ENCODE results near the gene LAMA1.

The LAMA1 gene

DNA sequence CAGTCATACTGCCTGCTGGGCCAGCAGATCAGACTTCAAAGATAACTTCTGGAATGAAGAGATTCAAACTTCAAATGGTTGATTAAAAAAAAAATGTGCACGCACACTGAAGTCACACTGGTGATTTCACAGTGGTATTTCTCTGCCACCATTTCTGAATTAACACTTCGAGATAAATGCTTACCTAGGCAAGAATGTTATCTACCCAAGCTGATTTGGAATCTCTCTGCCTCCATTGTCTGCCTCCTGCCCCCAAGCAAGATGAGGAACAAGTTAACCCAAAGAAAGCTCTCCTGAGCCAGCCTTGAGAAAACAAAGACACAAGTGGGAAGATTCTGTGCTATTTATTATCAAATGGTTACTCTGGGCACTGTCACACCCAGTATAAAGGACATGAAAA lies 6.5 kb downstream of the LAMA1 start:
- no peak for DNase-seq

- no peak for DNase-seq
Observed at GRCh38 chr18:7105943-7106342, 11.7 kb downstream of the LAMA1 start.

- no peak for DNase-seq
Observed at GRCh38 chr18:7105268-7105667, 12.3 kb downstream of the LAMA1 start.

DNA sequence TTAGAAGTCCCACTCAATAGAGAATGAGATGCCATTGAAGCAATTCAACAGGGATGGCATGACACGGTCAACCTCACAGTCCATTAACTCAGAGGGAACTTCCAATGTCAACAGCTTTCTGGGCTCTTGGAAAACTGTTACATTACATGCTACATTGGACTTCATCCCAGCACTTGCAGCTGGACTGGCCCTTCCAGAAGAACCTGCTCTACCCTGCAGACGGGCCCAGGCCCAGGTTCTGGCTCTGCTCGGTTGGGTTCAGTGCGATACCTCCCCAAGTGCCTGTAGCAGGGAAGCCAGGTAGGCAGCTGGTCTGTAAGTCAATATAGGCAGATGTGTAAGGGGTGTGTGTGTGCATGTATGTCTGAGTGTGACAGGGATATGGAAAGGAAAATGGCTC lies 12.9 kb downstream of the LAMA1 start:
- no peak for DNase-seq

DNA sequence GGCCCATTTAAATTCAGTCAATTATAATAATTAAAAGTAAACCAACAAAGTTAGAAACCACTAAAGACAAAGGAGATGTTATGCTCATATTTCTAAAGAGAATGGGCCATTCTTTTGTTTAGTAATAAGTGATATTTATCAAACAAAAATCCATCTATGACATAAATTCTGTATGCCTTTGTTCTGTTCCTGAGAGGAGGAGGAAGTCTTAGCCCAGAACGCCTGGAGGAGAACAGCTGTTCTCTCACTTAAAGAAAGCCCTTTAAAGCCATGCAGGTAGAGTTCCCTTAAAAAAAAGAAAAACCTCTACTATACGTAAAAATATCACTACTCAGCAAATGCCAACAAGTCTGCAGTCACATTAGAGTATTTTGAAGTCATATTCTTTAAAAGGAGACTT lies 15.5 kb downstream of the LAMA1 start:
- DNase-seq = no peak

DNA sequence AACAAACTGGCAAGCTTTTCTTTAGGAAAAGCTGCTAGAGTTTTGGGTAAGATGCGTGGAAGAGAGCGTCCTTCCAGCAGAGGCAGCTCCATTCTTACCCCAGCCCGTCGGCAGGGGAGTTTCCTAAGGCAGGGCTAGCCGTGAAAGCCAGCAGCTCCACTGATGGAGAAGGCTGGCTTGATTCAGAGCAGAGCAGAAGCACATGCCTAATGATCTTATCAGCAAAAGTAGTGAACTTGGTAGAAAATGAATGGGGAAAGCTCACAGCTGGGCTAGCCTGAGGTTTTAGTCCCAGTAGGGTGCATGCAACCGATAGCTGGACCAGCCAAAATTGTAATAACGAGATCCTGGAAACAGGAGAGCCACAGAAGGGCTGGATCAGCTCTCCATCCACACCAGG lies 20.8 kb downstream of the LAMA1 start:
- DNase-seq = no peak

GRCh38 chr18:7094427-7094826 lies 23.2 kb downstream of the LAMA1 start:
- no peak for DNase-seq

GRCh38 chr18:7090771-7091170 lies 26.8 kb downstream of the LAMA1 start:
- DNase-seq = no peak

DNA sequence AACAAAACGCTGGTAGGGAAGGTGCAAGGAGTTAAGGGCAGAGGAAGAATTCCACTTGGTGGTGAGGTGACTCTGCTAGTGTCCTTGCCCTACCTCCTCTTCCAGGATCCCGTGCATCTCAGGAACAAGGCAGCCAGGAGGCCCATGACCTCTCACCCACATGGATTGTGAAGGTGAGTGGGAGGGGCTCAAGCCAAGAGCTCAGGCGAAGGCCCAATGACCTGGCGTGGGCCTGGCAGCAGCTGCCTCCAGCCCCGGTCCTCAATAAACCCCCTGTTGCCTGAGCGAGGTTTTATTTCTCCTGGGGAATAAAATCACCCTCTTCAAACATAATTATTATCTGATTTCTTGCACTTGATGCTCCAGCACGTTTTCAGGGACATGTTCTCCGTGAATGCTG lies 28.2 kb downstream of the LAMA1 start:
- DNase-seq = no peak

GRCh38 chr18:7084080-7085065 lies 33.2 kb downstream of the LAMA1 start:
- no peak for DNase-seq

- no peak for DNase-seq
Observed at GRCh38 chr18:7082671-7083070, 34.9 kb downstream of the LAMA1 start.

DNA sequence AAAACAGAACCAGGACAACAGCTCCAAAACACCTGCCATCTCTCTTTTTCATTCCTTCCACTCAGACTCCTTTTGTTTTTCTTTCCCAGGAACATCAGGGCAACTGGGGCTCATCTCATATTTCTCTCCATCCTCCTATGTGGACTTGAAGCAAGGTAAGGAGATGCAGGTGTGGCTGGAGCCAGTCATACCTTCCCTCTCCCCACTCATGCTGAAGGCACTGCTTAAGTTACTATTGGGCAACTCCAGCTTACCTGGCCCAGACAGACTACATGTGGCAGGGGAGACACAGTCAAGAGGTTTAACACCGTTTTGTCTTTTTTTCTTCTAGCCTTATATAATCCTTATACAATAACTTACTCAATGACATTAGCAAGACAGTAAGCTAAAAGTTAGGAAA lies 38.4 kb downstream of the LAMA1 start:
- DNase-seq = no peak

DNA sequence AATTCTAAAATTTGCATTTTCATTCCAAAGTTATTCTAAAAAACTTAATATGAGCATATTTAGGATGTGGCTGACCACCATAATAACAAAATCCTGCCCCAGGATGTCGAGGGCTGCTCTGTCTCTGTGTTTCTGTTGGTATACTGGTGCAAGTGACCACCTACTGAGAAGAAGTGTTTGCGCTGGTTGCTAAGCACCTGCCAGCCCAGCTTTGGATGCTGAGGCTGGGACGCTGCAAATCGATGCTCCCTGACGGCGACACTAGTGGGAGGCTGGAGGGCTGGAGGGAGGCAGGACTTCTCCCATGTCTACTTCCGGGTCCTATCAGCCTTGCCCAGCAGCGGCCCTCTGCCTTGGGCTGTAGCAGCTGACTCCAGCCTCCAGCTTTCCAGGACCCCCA lies 45.0 kb downstream of the LAMA1 start:
- no peak for DNase-seq

GRCh38 chr18:7071600-7071999 lies 46.0 kb downstream of the LAMA1 start:
- no peak for DNase-seq

GRCh38 chr18:7070466-7070865 lies 47.1 kb downstream of the LAMA1 start:
- DNase-seq = no peak

DNA sequence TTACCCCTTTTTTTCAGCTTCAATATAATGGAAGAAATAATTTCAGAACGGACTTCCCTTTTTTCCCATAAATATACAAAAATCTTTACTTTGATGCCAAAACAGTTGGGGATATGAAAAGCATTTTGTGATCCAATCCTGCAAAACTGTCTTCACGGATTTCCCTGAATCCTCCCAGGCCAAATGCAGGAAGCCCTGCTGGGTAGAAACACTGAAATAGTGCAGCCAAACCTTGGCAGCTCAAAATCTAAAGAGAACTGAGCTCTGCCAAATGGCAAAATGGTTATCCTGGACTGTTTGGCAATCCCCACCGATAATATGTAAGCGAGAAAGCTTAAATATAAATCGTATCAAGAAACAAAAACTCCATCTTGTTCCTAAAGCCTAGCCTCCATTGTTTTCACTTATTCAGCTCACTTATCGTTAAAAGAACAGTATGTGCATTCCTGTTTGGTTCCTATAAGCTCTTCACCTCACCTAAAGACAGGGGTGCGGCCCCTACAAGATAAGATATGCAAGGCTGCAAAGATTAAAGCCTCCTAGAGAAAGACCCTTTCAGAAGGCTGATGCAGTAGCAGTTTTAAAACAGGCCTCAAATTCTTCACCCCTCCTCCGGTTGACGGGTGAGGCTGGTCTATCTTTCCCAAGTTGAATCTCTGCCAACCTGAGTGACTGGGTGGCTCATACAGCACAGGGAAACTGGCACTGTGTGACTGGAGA lies 48.6 kb downstream of the LAMA1 start:
- no peak for DNase-seq

DNA sequence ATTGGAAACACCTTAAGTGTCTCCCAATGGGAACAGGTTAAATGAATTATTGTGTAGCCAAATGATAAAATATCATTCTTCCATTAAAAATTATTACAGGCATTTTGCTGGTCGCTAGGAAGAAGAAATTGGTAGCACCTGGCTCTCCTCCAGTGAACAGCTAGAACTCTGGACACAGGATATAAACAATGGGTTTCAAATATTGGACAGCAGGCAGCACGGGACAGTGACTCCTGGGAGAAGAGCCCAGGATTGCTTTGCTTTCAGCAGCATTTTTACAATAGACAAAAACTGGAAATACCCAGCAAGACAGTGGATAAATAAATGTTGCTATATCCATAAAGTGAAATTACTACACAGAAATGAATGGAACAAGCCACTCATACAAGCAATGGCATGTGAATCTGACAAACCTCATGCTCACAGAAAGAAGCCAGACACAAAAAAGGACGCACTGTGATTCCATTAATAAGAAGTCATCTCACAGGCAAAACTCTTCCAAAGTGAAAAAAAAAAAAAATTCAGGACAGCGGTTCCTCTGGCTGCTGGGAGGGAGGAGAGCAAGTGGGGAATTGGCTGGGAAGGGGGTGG lies 50.5 kb downstream of the LAMA1 start:
- no peak for DNase-seq

DNA sequence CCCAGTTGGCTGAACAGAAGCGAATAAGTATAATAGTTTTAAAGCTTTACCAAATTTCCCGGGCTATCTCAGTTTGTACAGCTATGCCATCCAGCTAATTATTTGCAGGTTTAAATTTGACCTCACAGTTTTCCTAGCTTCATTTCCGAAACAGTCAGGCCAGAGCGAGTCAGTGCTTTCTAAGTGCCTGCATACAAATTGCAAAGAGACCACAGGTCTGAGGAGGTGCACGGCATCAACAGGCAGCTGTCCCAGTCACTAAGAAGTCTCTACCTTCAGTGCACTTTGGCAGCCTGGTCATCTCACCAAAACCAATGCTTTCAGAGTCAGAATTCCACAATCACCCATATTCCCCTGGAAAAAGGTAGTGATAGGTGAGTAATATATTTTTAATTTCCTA lies 51.9 kb downstream of the LAMA1 start:
- no peak for DNase-seq

GRCh38 chr18:7064346-7064745 lies 53.3 kb downstream of the LAMA1 start:
- no peak for DNase-seq

DNA sequence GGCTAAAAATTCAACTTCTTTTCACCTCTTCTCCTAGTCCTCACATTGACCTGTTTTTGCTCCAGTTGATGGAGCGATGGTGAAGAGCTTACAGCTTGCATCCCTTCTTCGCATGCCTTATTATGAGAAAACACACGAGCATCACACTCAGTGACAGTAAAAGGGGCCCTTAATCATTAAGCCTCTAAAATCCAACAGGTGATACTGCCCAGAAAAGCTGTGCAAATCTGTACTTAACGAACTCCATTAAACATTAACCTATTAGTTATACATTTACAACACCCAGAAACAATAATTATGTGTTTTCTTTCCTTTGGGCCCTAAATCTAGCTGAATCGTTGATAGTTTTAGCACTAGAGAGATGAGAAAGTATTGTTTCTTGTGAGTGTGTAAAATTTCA lies 54.8 kb downstream of the LAMA1 start:
- DNase-seq = no peak

- no peak for DNase-seq
Observed at GRCh38 chr18:7062236-7062635, 55.4 kb downstream of the LAMA1 start.

DNA sequence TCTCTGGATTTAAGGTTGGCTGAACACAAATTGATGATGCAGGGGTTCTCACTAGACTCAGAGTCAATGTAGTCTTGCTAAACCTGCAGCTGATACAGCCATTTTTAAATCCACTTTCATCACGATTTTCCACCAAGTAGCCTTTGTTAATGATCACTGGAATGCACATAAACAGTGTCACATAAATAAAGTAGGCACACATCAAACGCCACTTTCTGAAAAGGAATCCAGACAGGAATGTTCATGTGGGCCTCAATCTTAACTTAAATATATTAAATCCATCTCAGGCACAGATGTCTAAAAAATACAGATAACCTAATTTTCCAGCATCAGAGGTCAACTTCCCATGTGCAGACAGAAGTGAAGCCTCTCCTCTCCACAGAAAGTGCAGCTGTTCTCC lies 58.3 kb downstream of the LAMA1 start:
- DNase-seq = no peak

- no peak for DNase-seq
Observed at GRCh38 chr18:7056026-7056425, 61.6 kb downstream of the LAMA1 start.

DNA sequence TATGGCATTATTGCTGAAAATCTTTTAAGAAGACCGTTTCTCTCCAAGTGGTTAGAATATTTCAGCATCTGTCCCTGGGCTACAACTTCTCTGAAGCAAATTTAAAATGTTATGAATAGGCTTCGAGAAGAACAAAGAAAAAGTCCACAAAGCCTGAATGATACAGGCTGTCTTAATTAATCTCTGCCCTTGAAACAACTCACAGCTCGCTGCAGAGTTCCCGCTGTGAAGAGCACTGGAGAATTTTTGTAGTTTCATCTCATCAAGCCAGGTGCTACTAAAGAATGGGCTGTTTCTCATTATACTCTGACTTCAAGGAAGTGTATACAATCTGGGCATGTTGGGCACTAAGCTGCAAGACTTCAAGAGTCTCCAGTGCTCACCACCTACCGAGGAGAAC lies 67.6 kb downstream of the LAMA1 start:
- no peak for DNase-seq

Data from activated CD4-positive, alpha-beta T cell treated with anti-CD3 and anti-CD28 coated beads, Interleukin-2, amount 50 U/mL, for 1 hour (primary cell).